Progenitor cell of endocrine pancreas (in vitro differentiated cells): ENCODE measurements around the gene C13orf46. TPM values are rescaled to one million over a fixed set of nuclear protein-coding genes. Genes with fewer than 3 reads are reported as not detected.

ENCODE experiments used
- DNase-seq: peaks from one replicate; pipeline ENCODE4 v3.0.0; 2021; ENCODE audit warnings: low spot score; ENCODE audit not compliant: unreplicated experiment
- H3K27ac Mint-ChIP-seq: 2 replicates; pipeline ENCODE4 v1.8.0; 2021; ENCODE audit warnings: mild to moderate bottlenecking, moderate library complexity, mixed read lengths
- H3K27me3 Mint-ChIP-seq: 2 replicates; pipeline ENCODE4 v1.8.0; 2021; ENCODE audit warnings: mixed read lengths
- H3K36me3 Mint-ChIP-seq: 2 replicates; pipeline ENCODE4 v1.8.0; 2022; ENCODE audit warnings: mixed read lengths; ENCODE audit not compliant: insufficient read depth
- H3K4me1 Mint-ChIP-seq: 2 replicates; pipeline ENCODE4 v1.8.0; 2021; ENCODE audit warnings: low read depth, mixed read lengths
- H3K4me3 Mint-ChIP-seq: 2 replicates; pipeline ENCODE4 v1.8.0; 2021; ENCODE audit warnings: low read depth, mild to moderate bottlenecking, moderate library complexity, mixed read lengths
- H3K9me3 Mint-ChIP-seq: 2 replicates; pipeline ENCODE4 v1.8.0; 2021; ENCODE audit warnings: low read depth, mixed read lengths
- total RNA-seq: library from RNA; stranded (reverse); gene quantifications from 2 replicates; pipeline ENCODE4 v1.2.1, GENCODE V29; 2021
- TF ChIP-seq, protein P1 (sequence below): fragments of 200-600 bp; sonication (generic); IDR thresholded peaks from one replicate; pipeline ENCODE4 v1.5.0; 2021; ENCODE audit warnings: antibody characterized with exemption, mild to moderate bottlenecking; ENCODE audit not compliant: unreplicated experiment

Gene C13orf46
- total RNA-seq, 1 donor from 2014 or later: 0.17 TPM

- Mint-ChIP-seq H3K27ac (no peak overlapping the region), H3K4me3 (no peak overlapping the region), H3K36me3 (no peaks in the 10 kb centered on the region), H3K27me3 (no peaks in the 10 kb centered on the region), H3K4me1 (no peaks in the 10 kb centered on the region), H3K9me3 (no peaks in the 10 kb centered on the region)
- DNase-seq: no peak
- TF ChIP-seq, protein P1, sequence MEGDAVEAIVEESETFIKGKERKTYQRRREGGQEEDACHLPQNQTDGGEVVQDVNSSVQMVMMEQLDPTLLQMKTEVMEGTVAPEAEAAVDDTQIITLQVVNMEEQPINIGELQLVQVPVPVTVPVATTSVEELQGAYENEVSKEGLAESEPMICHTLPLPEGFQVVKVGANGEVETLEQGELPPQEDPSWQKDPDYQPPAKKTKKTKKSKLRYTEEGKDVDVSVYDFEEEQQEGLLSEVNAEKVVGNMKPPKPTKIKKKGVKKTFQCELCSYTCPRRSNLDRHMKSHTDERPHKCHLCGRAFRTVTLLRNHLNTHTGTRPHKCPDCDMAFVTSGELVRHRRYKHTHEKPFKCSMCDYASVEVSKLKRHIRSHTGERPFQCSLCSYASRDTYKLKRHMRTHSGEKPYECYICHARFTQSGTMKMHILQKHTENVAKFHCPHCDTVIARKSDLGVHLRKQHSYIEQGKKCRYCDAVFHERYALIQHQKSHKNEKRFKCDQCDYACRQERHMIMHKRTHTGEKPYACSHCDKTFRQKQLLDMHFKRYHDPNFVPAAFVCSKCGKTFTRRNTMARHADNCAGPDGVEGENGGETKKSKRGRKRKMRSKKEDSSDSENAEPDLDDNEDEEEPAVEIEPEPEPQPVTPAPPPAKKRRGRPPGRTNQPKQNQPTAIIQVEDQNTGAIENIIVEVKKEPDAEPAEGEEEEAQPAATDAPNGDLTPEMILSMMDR: no peak
Observed at GRCh38 chr13:113999618-113999910, 25.7 kb upstream of the C13orf46 start.

DNA sequence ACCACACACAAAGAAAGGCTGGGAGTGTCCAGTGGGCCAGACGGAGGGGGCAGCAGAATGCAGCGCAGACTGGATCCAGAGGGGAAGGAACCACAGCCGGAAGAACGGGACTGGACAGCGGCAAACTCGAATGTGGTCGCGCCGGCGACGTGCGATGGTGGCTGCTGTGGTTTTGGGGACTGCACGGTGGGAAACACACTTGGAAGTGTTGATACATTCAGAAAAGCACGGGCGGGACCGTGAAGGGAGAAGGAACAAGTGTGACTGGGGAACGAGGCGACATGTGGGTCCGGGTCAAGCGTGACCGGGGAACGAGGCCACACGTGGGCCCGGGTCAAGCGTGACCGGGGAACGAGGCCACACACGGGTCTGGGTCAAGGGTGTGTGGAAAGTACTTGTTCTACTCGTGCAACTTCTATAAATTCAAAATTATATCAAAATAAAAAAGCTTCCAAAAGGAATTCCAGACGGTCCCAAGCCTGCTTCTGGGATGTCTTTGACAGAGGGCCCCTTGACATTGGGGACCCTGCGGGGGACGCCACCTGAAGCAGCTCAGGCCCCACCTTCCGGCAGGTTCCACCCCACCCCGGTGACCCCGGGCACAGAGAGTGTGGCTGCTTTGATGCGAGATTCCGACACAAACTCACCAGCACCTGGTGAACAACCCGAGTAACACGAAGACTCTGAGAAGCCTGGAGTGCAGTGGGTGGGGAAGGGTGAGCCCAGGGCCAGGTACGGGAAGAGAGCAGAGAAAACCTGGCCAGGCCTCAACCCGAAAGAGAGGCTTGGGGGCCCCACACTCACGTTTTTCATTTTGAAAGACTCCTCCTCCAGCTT, 25.1 kb upstream of the C13orf46 start:
- DNase-seq: no peak
- Mint-ChIP-seq H3K27me3 (no peaks in the 10 kb centered on the region), H3K36me3 (no peaks in the 10 kb centered on the region), H3K27ac (no peak overlapping the region), H3K4me1 (no peaks in the 10 kb centered on the region), H3K9me3 (no peaks in the 10 kb centered on the region), H3K4me3 (no peak overlapping the region)
- TF ChIP-seq, protein P1: no peak

DNA sequence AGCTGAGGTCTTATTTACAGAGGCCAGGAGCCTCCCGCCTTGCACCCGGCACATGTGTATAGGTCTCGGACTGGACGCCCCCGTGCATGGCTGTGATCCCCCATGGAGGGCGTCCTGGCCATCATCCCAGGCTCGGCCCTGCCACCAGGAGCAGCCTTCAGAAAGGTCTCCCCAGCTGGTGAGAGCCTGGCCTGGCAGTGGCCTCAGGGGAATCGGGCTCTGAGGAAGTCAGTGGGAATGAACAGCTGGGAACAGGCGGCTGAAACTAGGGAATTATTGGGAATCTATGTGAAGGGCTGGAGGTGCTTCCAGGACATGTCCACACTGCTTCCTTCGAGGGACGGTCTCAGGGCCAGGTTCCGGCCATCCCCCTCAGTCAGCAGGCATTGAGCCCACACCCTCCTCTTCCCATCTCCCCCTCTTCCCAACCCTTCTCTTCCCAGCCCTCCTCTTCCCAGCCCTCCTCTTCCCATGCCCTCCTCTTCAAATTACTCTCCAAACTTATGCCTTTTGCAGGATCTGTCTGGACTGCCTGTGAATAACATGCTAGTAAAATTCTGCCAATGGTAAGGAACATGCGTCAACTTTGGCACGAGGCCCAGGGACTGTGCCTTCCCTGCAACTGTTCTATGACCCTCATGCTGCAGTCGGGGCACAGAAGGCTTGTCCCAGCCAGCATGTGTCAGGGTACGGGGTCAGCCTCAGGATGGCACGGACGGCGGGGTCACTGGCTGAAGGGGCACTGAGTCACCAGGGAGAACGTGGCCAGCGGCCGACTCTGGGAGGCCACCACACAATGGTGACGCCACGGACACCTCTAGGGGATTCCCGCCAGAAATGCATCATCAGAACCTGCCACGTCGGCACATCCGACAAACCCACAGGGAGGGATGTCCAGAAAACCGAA, 24.2 kb upstream of the C13orf46 start:
- H3K27ac Mint-ChIP-seq: no peak overlapping the region
- H3K4me3 Mint-ChIP-seq: no peak overlapping the region
- no peaks in the 10 kb centered on the region for H3K4me1 Mint-ChIP-seq
- TF ChIP-seq, protein P1: no peak
- no peak for DNase-seq
- H3K36me3 Mint-ChIP-seq: no peaks in the 10 kb centered on the region
- H3K27me3 Mint-ChIP-seq: no peaks in the 10 kb centered on the region
- H3K9me3 Mint-ChIP-seq: no peaks in the 10 kb centered on the region

- no peaks in the 10 kb centered on the region for H3K36me3 Mint-ChIP-seq
- peak overlapping the region; percentile 56 for H3K27ac Mint-ChIP-seq
- no peaks in the 10 kb centered on the region for H3K27me3 Mint-ChIP-seq
- no peak overlapping the region for H3K4me3 Mint-ChIP-seq
- no peaks in the 10 kb centered on the region for H3K4me1 Mint-ChIP-seq
- TF ChIP-seq, protein P1: no peak
- DNase-seq: no peak
- H3K9me3 Mint-ChIP-seq: no peaks in the 10 kb centered on the region
Observed at GRCh38 chr13:113996912-113997745, 23.3 kb upstream of the C13orf46 start.
